Gastroesophageal sphincter (tissue), 4 donors: ENCODE results near the gene PKP3. TPM values are rescaled to one million over a fixed set of nuclear protein-coding genes. Genes with fewer than 3 reads are reported as not detected.

Source experiments
- ATAC-seq: fragments of 150-250 bp; one replicate; pipeline ENCODE4 v1.9.1; 2016; ENCODE audit warnings: mild to moderate bottlenecking, moderate library complexity
- H3K27ac ChIP-seq, 4 donors: fragments of 200-600 bp; sonication (generic) in 3 of 4; 1 replicate in 3 of 4; 2 replicates in 1 of 4; pipeline ENCODE4 v1.5.1; 2016 to 2019
- H3K27me3 ChIP-seq: fragments of 200-600 bp; sonication (generic); one replicate; pipeline ENCODE4 v1.5.1; 2019
- H3K36me3 ChIP-seq, 2 donors: fragments of 200-600 bp; sonication (generic); one replicate each; pipeline ENCODE4 v1.5.1; 2019; ENCODE audit warnings: control low read depth in 1 of 2
- H3K4me1 ChIP-seq, 3 donors: fragments of 200-600 bp; sonication (generic); 1 replicate in 2 of 3; 2 replicates in 1 of 3; pipeline ENCODE4 v1.5.1; 2016 to 2019; ENCODE audit warnings: control low read depth in 2 of 3
- H3K4me3 ChIP-seq, 2 donors: fragments of 200-600 bp; sonication (generic); one replicate each; pipeline ENCODE4 v1.5.1; 2019; ENCODE audit warnings: mild to moderate bottlenecking in 1 of 2, moderate library complexity in 1 of 2
- H3K9me3 ChIP-seq, 3 donors: fragments of 200-600 bp; sonication (generic); one replicate each; pipeline ENCODE4 v1.5.1; 2017 to 2019; ENCODE audit warnings: control low read depth in 2 of 3
- EP300 ChIP-seq: sonication (generic); formaldehyde crosslinking; IDR thresholded peaks from one replicate; pipeline ENCODE4 v1.6.1; 2017; ENCODE audit warnings: antibody characterized with exemption, mild to moderate bottlenecking
- POLR2A ChIP-seq, 2 donors: fragments of 450-650 bp; IDR thresholded peaks; one replicate each; pipeline ENCODE4 v1.6.1; 2017; ENCODE audit warnings: antibody characterized with exemption in 2 of 2, mild to moderate bottlenecking in 2 of 2, moderate library complexity in 1 of 2
- POLR2AphosphoS5 ChIP-seq: sonication (generic); formaldehyde crosslinking; IDR thresholded peaks from one replicate; pipeline ENCODE4 v1.6.1; 2017; ENCODE audit warnings: antibody characterized with exemption
- WGBS, 2 donors: methylation state at CpG; one replicate each; pipeline ENCODE4 v1.1.5; 2018; ENCODE audit warnings: low coverage in 1 of 2; 5-methylcytosine and 5-hydroxymethylcytosine counted together
- total RNA-seq, 4 donors: library from RNA; depleted of rRNA; stranded (reverse); fragments of >200 nt; gene quantifications; one replicate each; pipeline ENCODE4 v1.1.0, GENCODE V29; 2016
- TF ChIP-seq, protein P1 (sequence below), 4 experiments: fragments of 200-600 bp in 2 of 4; fragments of 450-650 bp in 2 of 4; sonication (generic) in 1 of 4; IDR thresholded peaks; one replicate each; pipeline ENCODE4 v1.5.1; 2017 to 2019; ENCODE audit warnings: antibody characterized with exemption in 4 of 4, mild to moderate bottlenecking in 2 of 4, moderate library complexity in 2 of 4

PKP3 gene
- total RNA-seq, 4 donors from 2014 or later: 0.67 to 14.3 (median 2.3) TPM

DNA sequence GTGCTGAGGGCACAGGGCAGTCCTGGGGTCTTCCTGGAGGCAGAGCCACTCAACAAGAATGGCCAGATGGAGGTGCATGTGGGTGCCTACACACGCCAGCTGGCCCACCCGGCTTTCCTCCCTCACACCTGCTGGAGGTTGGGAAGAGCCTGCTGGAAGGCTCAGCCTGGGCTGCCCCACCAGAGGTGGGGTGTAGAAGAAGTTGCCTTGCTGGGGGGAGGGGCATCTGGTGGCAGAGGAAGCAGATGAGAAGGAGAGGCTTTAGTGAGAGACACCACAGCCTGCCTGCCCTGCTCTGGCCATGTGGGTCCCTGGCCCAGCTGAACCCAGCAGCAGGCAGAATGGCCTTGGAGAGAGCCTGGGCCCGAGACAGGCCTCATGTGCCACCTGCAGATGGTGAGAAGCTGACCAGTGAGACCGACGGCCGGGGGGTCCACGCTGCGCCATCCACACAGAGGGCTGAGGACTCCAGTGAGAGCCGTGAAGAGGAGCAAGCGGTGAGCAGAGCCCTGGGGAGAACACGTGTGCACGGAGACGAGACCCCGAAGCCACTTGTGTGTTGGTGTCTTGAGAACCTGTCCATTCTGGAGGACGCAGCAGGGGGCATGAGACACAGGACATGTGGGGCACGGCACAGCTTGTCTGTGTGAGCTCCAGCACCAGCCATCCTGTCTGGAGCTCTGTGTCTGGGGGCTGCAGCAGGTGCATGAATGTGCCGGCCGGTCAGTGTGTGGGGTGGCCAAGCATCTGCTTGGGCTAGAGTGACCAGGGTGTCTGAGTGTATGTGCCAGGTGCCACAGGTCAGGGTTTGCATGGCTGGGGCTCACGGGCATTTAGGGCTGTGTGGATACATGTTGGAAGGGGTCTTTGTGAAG lies 22.1 kb upstream of the PKP3 start:
- Histone ChIP-seq H3K4me3 (no peak overlapping the region), H3K27ac (no peak overlapping the region), H3K9me3 (no peaks in the 10 kb centered on the region), H3K36me3 (peaks cover 0 to 22% of the 10 kb centered on the region in 2 donors), H3K4me1 (peaks cover 0 to 29% (median 8%) of the 10 kb centered on the region in 3 donors), H3K27me3 (peaks cover 18% of the 10 kb centered on the region)
- ATAC-seq: no peak
- WGBS, 2 donors: 40 to 91% methylated on average over 1 to 9 of the region's 19 CpGs
- TF ChIP-seq EP300 (no peak), POLR2A (IDR thresholded peaks at IDR 0.05) (no peak), POLR2AphosphoS5 (no peak)
- TF ChIP-seq, protein P1, sequence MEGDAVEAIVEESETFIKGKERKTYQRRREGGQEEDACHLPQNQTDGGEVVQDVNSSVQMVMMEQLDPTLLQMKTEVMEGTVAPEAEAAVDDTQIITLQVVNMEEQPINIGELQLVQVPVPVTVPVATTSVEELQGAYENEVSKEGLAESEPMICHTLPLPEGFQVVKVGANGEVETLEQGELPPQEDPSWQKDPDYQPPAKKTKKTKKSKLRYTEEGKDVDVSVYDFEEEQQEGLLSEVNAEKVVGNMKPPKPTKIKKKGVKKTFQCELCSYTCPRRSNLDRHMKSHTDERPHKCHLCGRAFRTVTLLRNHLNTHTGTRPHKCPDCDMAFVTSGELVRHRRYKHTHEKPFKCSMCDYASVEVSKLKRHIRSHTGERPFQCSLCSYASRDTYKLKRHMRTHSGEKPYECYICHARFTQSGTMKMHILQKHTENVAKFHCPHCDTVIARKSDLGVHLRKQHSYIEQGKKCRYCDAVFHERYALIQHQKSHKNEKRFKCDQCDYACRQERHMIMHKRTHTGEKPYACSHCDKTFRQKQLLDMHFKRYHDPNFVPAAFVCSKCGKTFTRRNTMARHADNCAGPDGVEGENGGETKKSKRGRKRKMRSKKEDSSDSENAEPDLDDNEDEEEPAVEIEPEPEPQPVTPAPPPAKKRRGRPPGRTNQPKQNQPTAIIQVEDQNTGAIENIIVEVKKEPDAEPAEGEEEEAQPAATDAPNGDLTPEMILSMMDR (IDR thresholded peaks at IDR 0.05): no peak

DNA sequence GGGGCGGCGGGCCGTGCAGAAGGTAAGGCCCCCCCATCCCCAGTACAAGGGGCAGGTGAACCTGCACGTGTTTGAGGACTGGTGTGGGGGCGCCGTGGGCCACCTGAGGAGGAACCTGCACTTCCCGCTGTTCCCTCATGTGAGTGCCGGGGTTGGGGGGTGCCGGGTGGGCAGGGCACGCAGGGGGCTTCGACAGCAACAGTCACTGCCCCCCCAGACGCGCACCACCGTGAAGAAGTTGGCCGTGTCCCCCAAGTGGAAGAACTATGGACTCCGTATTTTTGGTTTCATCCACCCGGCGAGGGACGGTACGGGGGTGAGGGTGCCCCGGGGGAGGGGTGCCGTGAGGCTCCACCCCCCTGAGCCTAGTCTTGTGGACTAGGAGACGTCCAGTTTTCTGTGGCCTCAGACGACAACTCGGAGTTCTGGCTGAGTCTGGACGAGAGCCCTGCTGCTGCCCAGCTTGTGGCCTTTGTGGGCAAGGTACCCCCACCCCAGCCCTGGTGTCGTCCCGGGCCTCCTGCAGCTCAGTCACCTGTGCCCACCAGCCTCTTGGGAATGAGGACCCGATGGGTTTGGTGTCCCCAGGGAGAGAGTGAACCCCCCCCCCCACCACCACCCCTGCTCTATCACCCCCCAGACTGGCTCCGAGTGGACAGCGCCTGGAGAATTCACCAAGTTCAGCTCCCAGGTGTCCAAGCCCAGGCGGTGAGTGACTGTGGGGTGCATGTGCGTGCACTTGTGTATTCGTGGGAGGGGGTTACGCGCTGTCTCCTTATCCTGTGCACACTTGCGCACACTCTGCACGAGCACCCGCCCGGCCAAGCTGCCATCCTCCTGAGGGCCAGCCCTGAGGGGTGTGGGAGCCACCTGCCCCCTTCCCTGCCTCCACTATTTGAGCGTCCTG lies 20.9 kb upstream of the PKP3 start:
- Histone ChIP-seq H3K36me3 (peaks cover 0 to 29% of the 10 kb centered on the region in 2 donors), H3K9me3 (no peaks in the 10 kb centered on the region), H3K4me3 (no peak overlapping the region), H3K4me1 (peaks cover 0 to 27% (median 8%) of the 10 kb centered on the region in 3 donors), H3K27me3 (peaks cover 6% of the 10 kb centered on the region), H3K27ac (peak overlapping the region in 1 of 4 donors; percentile 35)
- no peak for TF ChIP-seq POLR2AphosphoS5
- no peak for ATAC-seq
- 83 to 88% methylated on average over 1 to 8 of the region's 41 CpGs for WGBS, 2 donors

DNA sequence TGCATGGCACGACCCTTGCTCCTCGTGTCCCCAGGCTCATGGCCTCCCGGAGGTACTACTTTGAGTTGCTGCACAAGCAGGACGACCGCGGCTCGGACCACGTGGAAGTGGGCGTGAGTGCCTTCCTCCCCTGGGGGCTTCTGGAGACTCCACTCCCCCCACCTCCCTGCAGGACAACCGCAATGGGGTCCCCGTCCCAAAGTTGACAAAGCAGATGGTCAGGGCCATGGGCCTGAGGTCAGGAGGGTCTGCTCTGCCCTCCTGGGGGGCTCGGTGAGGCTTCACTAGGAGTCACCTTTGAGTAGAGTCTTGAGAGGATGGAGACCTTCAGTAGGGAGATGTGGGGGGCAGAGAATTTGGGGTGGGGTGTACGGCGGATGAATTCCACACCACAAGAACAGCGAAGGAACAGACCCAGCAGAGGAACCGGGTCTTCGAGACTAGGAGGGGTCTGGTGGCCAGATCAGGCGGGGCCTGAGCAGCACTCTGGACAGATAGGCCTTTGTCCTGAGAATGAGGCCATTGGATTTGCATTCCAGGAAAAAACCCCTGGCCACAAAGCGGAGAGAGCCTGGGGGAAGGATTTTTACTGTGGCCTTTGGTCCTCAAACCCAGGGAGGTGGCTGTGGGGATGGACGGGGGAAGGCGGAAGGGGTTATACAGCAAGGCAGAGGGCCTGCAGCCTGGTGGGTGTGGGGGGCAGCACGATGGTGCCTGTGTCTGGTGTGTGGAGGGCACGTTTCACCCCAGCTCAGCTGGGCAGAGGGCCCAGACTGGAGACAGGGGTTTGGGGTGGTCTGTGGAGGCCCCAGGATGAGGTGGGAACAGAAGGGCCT lies 20.1 kb upstream of the PKP3 start:
- peaks cover 4% of the 10 kb centered on the region for H3K27me3 ChIP-seq
- no peak for ATAC-seq

DNA sequence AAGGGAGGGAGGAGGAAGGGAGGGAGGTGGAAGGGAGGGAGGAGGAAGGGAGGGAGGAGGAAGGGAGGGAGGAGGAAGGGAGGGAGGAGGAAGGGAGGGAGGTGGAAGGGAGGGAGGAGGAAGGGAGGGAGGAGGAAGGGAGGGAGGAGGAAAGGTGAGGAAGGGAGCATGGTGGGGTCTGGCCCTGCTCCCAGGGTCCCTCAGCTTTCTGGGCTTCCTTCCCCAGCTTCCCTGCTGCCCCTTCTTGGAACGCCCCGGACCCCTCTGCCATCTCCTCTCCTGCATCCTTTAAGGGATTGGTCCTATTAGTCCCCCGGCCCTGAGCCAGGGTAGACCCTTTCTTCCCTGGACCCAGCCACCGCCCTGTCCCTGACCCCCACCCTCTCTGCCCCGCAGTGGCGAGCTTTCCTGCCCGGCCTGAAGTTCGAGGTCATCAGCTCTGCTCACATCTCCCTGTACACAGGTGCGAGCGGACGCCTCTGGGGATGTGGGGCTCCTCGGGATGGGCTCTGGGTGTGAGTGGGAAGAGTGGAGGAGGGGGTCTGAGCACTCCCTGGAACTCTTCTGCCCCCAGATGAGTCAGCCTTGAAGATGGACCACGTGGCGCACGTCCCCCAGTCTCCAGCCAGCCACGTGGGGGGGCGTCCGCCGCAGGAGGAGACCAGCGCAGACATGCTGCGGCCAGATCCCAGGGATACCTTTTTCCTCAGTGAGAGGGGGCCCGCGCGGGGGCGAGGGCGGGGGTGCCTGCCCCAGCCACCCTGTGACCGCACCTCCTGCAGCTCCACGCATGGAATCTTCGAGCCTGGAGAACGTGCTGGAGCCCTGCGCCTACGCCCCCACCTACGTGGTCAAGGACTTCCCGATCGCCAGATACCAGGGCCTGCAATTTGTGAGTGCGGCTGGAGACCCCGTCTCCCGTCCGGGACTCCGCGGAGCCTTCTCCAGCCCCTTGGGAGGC lies 18.7 kb upstream of the PKP3 start:
- Histone ChIP-seq H3K9me3 (no peaks in the 10 kb centered on the region), H3K27ac (no peak overlapping the region), H3K4me1 (peaks cover 0 to 11% (median 0%) of the 10 kb centered on the region in 3 donors), H3K27me3 (peaks cover 12% of the 10 kb centered on the region), H3K36me3 (peaks cover 0 to 29% of the 10 kb centered on the region in 2 donors), H3K4me3 (no peak overlapping the region)
- no peak for ATAC-seq
- TF ChIP-seq, protein P1 (IDR thresholded peaks at IDR 0.05): no peak
- TF ChIP-seq EP300: no peak
- whole genome bisulfite sequencing, 2 donors: 81 to 89% methylated on average over 3 to 5 of the region's 41 CpGs

More for the DNA sequence above, 20.1 kb upstream of the PKP3 start:
- TF ChIP-seq, protein P1 (IDR thresholded peaks at IDR 0.05): no peak
- TF ChIP-seq EP300 (no peak), POLR2A (IDR thresholded peaks at IDR 0.05) (no peak), POLR2AphosphoS5 (no peak)
- Histone ChIP-seq H3K9me3 (no peaks in the 10 kb centered on the region), H3K4me1 (peaks cover 0 to 18% (median 0%) of the 10 kb centered on the region in 3 donors), H3K36me3 (peaks cover 0 to 29% of the 10 kb centered on the region in 2 donors), H3K27ac (peak overlapping the region in 1 of 4 donors; percentile 48), H3K4me3 (no peak overlapping the region)
- WGBS, 2 donors: 88% methylated on average over 9 of the region's 23 CpGs; no CpG with 5 or more reads in 1 of the 2 donors
